Pulmonary artery endothelial cell (primary cell): ENCODE results near the gene VBP1. TPM values are rescaled to one million over a fixed set of nuclear protein-coding genes. Genes with fewer than 3 reads are reported as not detected.
"Not testable (repeated sequence)": the region's sequence is repeated elsewhere in the genome, so short reads cannot be mapped to it uniquely, and the experiment has no call there.

Experiments used
- DNase-seq: peaks from one replicate; pipeline ENCODE4 v3.0.0-alpha.2; 2011; ENCODE audit warnings: low read depth, low spot score
- total RNA-seq: library from RNA; depleted of rRNA; stranded (reverse); fragments of >200 nt; gene quantifications from 2 replicates; pipeline ENCODE4 v1.2.3, GENCODE V29; 2014

The VBP1 gene
- total RNA-seq, 1 donor from 2014 or later: 59.6 TPM

GRCh38 chrX:155263854-155264628 is 47.8 kb downstream of the VBP1 start, which contains the start of gene RAB39B:
TSS of gene RAB39B (minus strand) at chrX:155264491. CDS start at chrX:155264288, 203 bp downstream.
- no peak for DNase-seq

- DNase-seq: no peak
Observed at GRCh38 chrX:155266439-155266838, 50.2 kb downstream of the VBP1 start.

- not testable (repeated sequence) for DNase-seq
Observed at GRCh38 chrX:155267995-155268394, 51.7 kb downstream of the VBP1 start.

- DNase-seq: no peak
Observed at GRCh38 chrX:155270969-155271368, 54.7 kb downstream of the VBP1 start.

GRCh38 chrX:155279873-155280272 is 63.6 kb downstream of the VBP1 start:
- no peak for DNase-seq

Other genes with a start within 250 kb of the VBP1 start
- gene F8, start 193.7 kb upstream of the VBP1 start, total RNA-seq: 1.2 and 1.6 TPM in 2 replicates
- 61.5 and 63.7 TPM in 2 replicates for gene FUNDC2, start 189.6 kb upstream of the VBP1 start, total RNA-seq
- 11.3 and 11.8 TPM in 2 replicates for gene CMC4, start 145.3 kb upstream of the VBP1 start, total RNA-seq
- gene MTCP1, start 145.3 kb upstream of the VBP1 start, total RNA-seq: 13.0 and 15.5 TPM in 2 replicates
- 15.8 and 23.0 TPM in 2 replicates for gene BRCC3, start 145.0 kb upstream of the VBP1 start, total RNA-seq
- 0.07 TPM in 1 of 2 replicates, not detected in the other for gene RAB39B, start 48.0 kb downstream of the VBP1 start, total RNA-seq
- 7.3 and 12.8 TPM in 2 replicates for gene CLIC2, start 118.2 kb downstream of the VBP1 start, total RNA-seq
- gene F8A2, start 165.6 kb downstream of the VBP1 start, total RNA-seq: not detected in 2 replicates
- 0.56 and 0.86 TPM in 2 replicates for gene F8A3, start 242.2 kb downstream of the VBP1 start, total RNA-seq